Erythroblast (primary cell): ENCODE measurements around the gene OPRD1.

Experiments
- GATA1 ChIP-seq: IDR thresholded peaks from 2 replicates; pipeline ENCODE4 v1.6.1; 2011; ENCODE audit warnings: low read depth, mild to moderate bottlenecking, control low read depth, low read length, moderate library complexity
- POLR2A ChIP-seq: IDR thresholded peaks from 2 replicates; pipeline ENCODE4 v1.6.1; 2011; ENCODE audit warnings: mild to moderate bottlenecking, low read length

GRCh38 chr1:28897789-28898188, 85.8 kb downstream of the OPRD1 start:
- TF ChIP-seq POLR2A (no peak), GATA1 (no peak)
